Colonic mucosa (tissue), 4 donors: ENCODE results near the gene ANAPC2. TPM values are rescaled to one million over a fixed set of nuclear protein-coding genes. Genes with fewer than 3 reads are reported as not detected.
A peak's percentile ranks its signal among the peaks of the same experiment; 100 is the strongest.

ENCODE experiments used
- DNase-seq: peaks from one replicate; pipeline ENCODE4 v3.0.0-alpha.2; 2020
- H3K27ac ChIP-seq: fragments of 200-600 bp; one replicate; pipeline ENCODE4 v1.8.0; 2021
- H3K27me3 ChIP-seq: fragments of 200-600 bp; one replicate; pipeline ENCODE4 v1.8.0; 2021
- H3K36me3 ChIP-seq: fragments of 200-600 bp; one replicate; pipeline ENCODE4 v1.8.0; 2021
- H3K4me1 ChIP-seq: fragments of 200-600 bp; one replicate; pipeline ENCODE4 v1.8.0; 2021; ENCODE audit warnings: mild to moderate bottlenecking
- H3K4me3 ChIP-seq: fragments of 200-600 bp; one replicate; pipeline ENCODE4 v1.8.0; 2021
- H3K9ac ChIP-seq, 2 donors: one replicate each; pipeline ENCODE4 v1.7.0; 2013; ENCODE audit warnings: control low read depth in 2 of 2, low read depth in 2 of 2, low read length in 2 of 2
- H3K9me3 ChIP-seq: fragments of 200-600 bp; one replicate; pipeline ENCODE4 v1.8.0; 2021
- CTCF ChIP-seq: fragments of 200-600 bp; IDR thresholded peaks from one replicate; pipeline ENCODE4 v1.8.0; 2022; ENCODE audit warnings: antibody characterized with exemption, mild to moderate bottlenecking
- intact Hi-C: fragments of 100-400 bp; cut with DNase I; formaldehyde crosslinking; loops from one replicate; pipeline ENCODE4 v1.14.1; 2022
- total RNA-seq, 2 donors: library from RNA; stranded (reverse); fragmentation: NEBNext Ultra II Directional in 1 of 2; extraction: Animal tissue kit (Norgen Biotek cat#: 25700) in 1 of 2; gene quantifications; one replicate each; pipeline ENCODE4 v1.2.1, GENCODE V29; 2021
- donor health status: healthy.
- donor health status: DM: no; HTN: no; CAD: no.
- donor health status: DM: no; HTN: no; CAD: no.

Gene ANAPC2
- total RNA-seq, 2 donors from 2014 or later, result 33.8 to 67.8 TPM

GRCh38 chr9:137149942-137150616, 38.3 kb downstream of the ANAPC2 start:
- peak; percentile 75 for DNase-seq
- Histone ChIP-seq H3K36me3 (no peaks in the 10 kb centered on the region), H3K4me1 (no peaks in the 10 kb centered on the region), H3K9me3 (no peaks in the 10 kb centered on the region), H3K4me3 (no peak overlapping the region), H3K27ac (no peak overlapping the region), H3K27me3 (peaks cover 5% of the 10 kb centered on the region), H3K9ac (no peak overlapping the region)
- intact Hi-C loops, result no loop called here
- no peak for TF ChIP-seq CTCF

- Histone ChIP-seq H3K4me3 (no peak overlapping the region), H3K9me3 (no peaks in the 10 kb centered on the region), H3K9ac (no peak overlapping the region), H3K36me3 (no peaks in the 10 kb centered on the region), H3K27ac (no peak overlapping the region), H3K27me3 (peaks cover 4% of the 10 kb centered on the region), H3K4me1 (no peaks in the 10 kb centered on the region)
- no peak for TF ChIP-seq CTCF
- intact Hi-C loops, result no loop called here
- no peak for DNase-seq
Measured at GRCh38 chr9:137149363-137149762, 39.0 kb downstream of the ANAPC2 start.

- Histone ChIP-seq H3K9ac (no peak overlapping the region), H3K4me1 (no peaks in the 10 kb centered on the region), H3K27me3 (peaks cover 4% of the 10 kb centered on the region), H3K4me3 (no peak overlapping the region), H3K36me3 (no peaks in the 10 kb centered on the region), H3K9me3 (no peaks in the 10 kb centered on the region), H3K27ac (no peak overlapping the region)
- no peak for TF ChIP-seq CTCF
- intact Hi-C loops, result no loop called here
- DNase-seq, result no peak
Measured at GRCh38 chr9:137148661-137149060, 39.7 kb downstream of the ANAPC2 start.

- no peak for DNase-seq
- intact Hi-C loops, result no loop called here
- H3K9ac ChIP-seq, result no peak overlapping the region
- peaks cover 4% of the 10 kb centered on the region for H3K27me3 ChIP-seq
- TF ChIP-seq CTCF, result no peak
- no peak overlapping the region for H3K27ac ChIP-seq
- no peak overlapping the region for H3K4me3 ChIP-seq
- H3K9me3 ChIP-seq, result no peaks in the 10 kb centered on the region
- H3K4me1 ChIP-seq, result no peaks in the 10 kb centered on the region
- H3K36me3 ChIP-seq, result no peaks in the 10 kb centered on the region
Measured at GRCh38 chr9:137148242-137148641, 40.1 kb downstream of the ANAPC2 start.

GRCh38 chr9:137147793-137148160, 40.6 kb downstream of the ANAPC2 start:
- no peaks in the 10 kb centered on the region for H3K4me1 ChIP-seq
- peaks cover 4% of the 10 kb centered on the region for H3K27me3 ChIP-seq
- no peak overlapping the region for H3K4me3 ChIP-seq
- no peaks in the 10 kb centered on the region for H3K36me3 ChIP-seq
- TF ChIP-seq CTCF, result no peak
- no peak overlapping the region for H3K9ac ChIP-seq
- H3K27ac ChIP-seq, result no peak overlapping the region
- intact Hi-C loops, result no loop called here
- H3K9me3 ChIP-seq, result no peaks in the 10 kb centered on the region
- DNase-seq, result no peak
